Measurements from ENCODE around the gene PROK1. TPM values are rescaled to one million over a fixed set of nuclear protein-coding genes. Genes with fewer than 3 reads are reported as not detected.

PROK1 gene
- total RNA-seq, 1 experiment from 2014 or later = not detected

Other genes with a start within 250 kb of the PROK1 start
- gene KCNC4, start 240.8 kb upstream of the PROK1 start, total RNA-seq (2014; rRNA removed; shearing (Covaris generic)) = 0.12 and 0.72 TPM in 2 replicates
- 17.9 and 18.2 TPM in 2 replicates for gene RBM15, start 111.8 kb upstream of the PROK1 start, total RNA-seq (2014; rRNA removed; shearing (Covaris generic))
- 85.2 and 91.7 TPM in 2 replicates for gene SLC16A4, start 60.1 kb upstream of the PROK1 start, total RNA-seq (2014; rRNA removed; shearing (Covaris generic))
- gene LAMTOR5, start 43.5 kb upstream of the PROK1 start, total RNA-seq (2014; rRNA removed; shearing (Covaris generic)) = 129 and 143 TPM in 2 replicates
- not detected in 2 replicates for gene KCNA10, start 68.0 kb downstream of the PROK1 start, total RNA-seq (2014; rRNA removed; shearing (Covaris generic))
- gene KCNA2, start 155.2 kb downstream of the PROK1 start, total RNA-seq (2014; rRNA removed; shearing (Covaris generic)) = 0.06 and 0.52 TPM in 2 replicates
- not detected in 2 replicates for gene KCNA3, start 223.8 kb downstream of the PROK1 start, total RNA-seq (2014; rRNA removed; shearing (Covaris generic))

All from H4 (cell line).